IMR-90 (cell line): Measurements from ENCODE around the gene TMEM163. TPM values are rescaled to one million over a fixed set of nuclear protein-coding genes. Genes with fewer than 3 reads are reported as not detected.

Experiments
- ATAC-seq: fragments of 200-7000 bp; cut with Tn5 transposase; 2 replicates; pipeline ENCODE4 v1.9.1; 2020; ENCODE audit warnings: low read depth, mild to moderate bottlenecking, moderate library complexity
- BruUV-seq: library from RNA; stranded (reverse); fragments of 400-500 nt; replicated peaks from 2 replicates; lab custom pipeline; 2021; lab: Mats Ljungman, UMichigan
- CTCF ChIA-PET: fragments of 300-600 bp; formaldehyde crosslinking; extraction: SDS; loops from one replicate; lab custom pipeline; 2021; ENCODE audit warnings: antibody characterized with exemption; lab: Yijun Ruan, JAX
- POLR2A ChIA-PET: fragments of 300-600 bp; sonication (Branson Sonifier 250); formaldehyde crosslinking; loops from one replicate; lab custom pipeline; 2022; ENCODE audit warnings: antibody characterized with exemption; ENCODE audit not compliant: unreplicated experiment; lab: Charles Lee
- DNase-seq: peaks from one replicate; pipeline ENCODE4 v3.0.0; 2013
- H2AFZ ChIP-seq: replicated peaks from 2 replicates; pipeline ENCODE3; 2013; ENCODE audit warnings: low read length, mild to moderate bottlenecking; ENCODE audit not compliant: poor library complexity
- H2AK5ac ChIP-seq: 2 replicates; pipeline ENCODE4 v1.6.1; 2013; ENCODE audit warnings: low read depth, low read length, inconsistent platforms
- H2AK9ac ChIP-seq: replicated peaks from 2 replicates; pipeline ENCODE3; 2013; ENCODE audit warnings: mild to moderate bottlenecking, low read depth, low read length, moderate library complexity; ENCODE audit not compliant: poor library complexity
- H2BK120ac ChIP-seq: 2 replicates; pipeline ENCODE4 v1.6.1; 2013; ENCODE audit warnings: low read depth, low read length, inconsistent platforms
- H2BK15ac ChIP-seq: 3 replicates; pipeline ENCODE4 v1.6.1; 2013; ENCODE audit warnings: low read depth, low read length, inconsistent platforms
- H2BK20ac ChIP-seq: 2 replicates; pipeline ENCODE4 v1.6.1; 2013; ENCODE audit warnings: low read depth, mild to moderate bottlenecking, inconsistent platforms, low read length, moderate library complexity
- H2BK5ac ChIP-seq: 2 replicates; pipeline ENCODE4 v1.6.1; 2013; ENCODE audit warnings: mild to moderate bottlenecking, low read depth, low read length, inconsistent platforms; ENCODE audit not compliant: poor library complexity, severe bottlenecking
- H3K14ac ChIP-seq: replicated peaks from 2 replicates; pipeline ENCODE4 v1.6.1; 2013; ENCODE audit warnings: low read depth, low read length, inconsistent platforms
- H3K18ac ChIP-seq: 2 replicates; pipeline ENCODE4 v1.6.1; 2013; ENCODE audit warnings: low read depth, low read length, control low read depth
- H3K23ac ChIP-seq: 2 replicates; pipeline ENCODE4 v1.6.1; 2013; ENCODE audit warnings: low read depth, low read length, inconsistent platforms
- H3K27ac ChIP-seq: 2 replicates; pipeline ENCODE4 v1.5.1; 2013; ENCODE audit warnings: mild to moderate bottlenecking, control low read depth, low read length; ENCODE audit not compliant: insufficient read depth
- H3K27me3 ChIP-seq: 2 replicates; pipeline ENCODE4 v1.6.1; 2013; ENCODE audit warnings: low read length; ENCODE audit not compliant: control insufficient read depth, insufficient read depth
- H3K36me3 ChIP-seq: 2 replicates; pipeline ENCODE4 v1.6.1; 2013; ENCODE audit warnings: low read length, mixed read lengths; ENCODE audit not compliant: control insufficient read depth, insufficient read depth
- H3K4ac ChIP-seq: 2 replicates; pipeline ENCODE4 v1.6.1; 2013; ENCODE audit warnings: low read depth, low read length, inconsistent platforms
- H3K4me1 ChIP-seq: 2 replicates; pipeline ENCODE4 v1.6.1; 2013; ENCODE audit warnings: low read length, mixed read lengths; ENCODE audit not compliant: control insufficient read depth, insufficient read depth
- H3K4me2 ChIP-seq: 2 replicates; pipeline ENCODE4 v1.6.1; 2013; ENCODE audit warnings: low read depth, mild to moderate bottlenecking, control low read depth, low read length, moderate library complexity
- H3K4me3 ChIP-seq: 2 replicates; pipeline ENCODE4 v1.5.1; 2013; ENCODE audit warnings: low read depth, mild to moderate bottlenecking, control low read depth, low read length, moderate library complexity; ENCODE audit not compliant: insufficient read depth
- H3K56ac ChIP-seq: 2 replicates; pipeline ENCODE4 v1.6.1; 2013; ENCODE audit warnings: low read length, inconsistent platforms; ENCODE audit not compliant: insufficient read depth; ENCODE audit errors: extremely low read depth
- H3K79me1 ChIP-seq, 2 experiments: 2 replicates each; pipeline ENCODE4 v1.6.1; 2013; ENCODE audit warnings: low read length in 2 of 2, inconsistent platforms in 1 of 2, low read depth in 1 of 2
- H3K9ac ChIP-seq: 2 replicates; pipeline ENCODE4 v1.6.1; 2013; ENCODE audit warnings: low read depth, low read length, control low read depth
- H3K9me1 ChIP-seq: 2 replicates; pipeline ENCODE4 v1.6.1; 2013; ENCODE audit warnings: low read length, inconsistent platforms; ENCODE audit not compliant: insufficient read depth
- H3K9me3 ChIP-seq: 2 replicates; pipeline ENCODE4 v1.6.1; 2013; ENCODE audit warnings: low read length; ENCODE audit not compliant: control insufficient read depth, insufficient read depth
- H4K20me1 ChIP-seq: 2 replicates; pipeline ENCODE4 v1.6.1; 2013; ENCODE audit warnings: low read length, inconsistent platforms; ENCODE audit not compliant: insufficient read depth
- H4K5ac ChIP-seq: 2 replicates; pipeline ENCODE4 v1.6.1; 2013; ENCODE audit warnings: mild to moderate bottlenecking, low read depth, low read length, control low read depth
- H4K8ac ChIP-seq, 2 experiments: 2 replicates each; pipeline ENCODE4 v1.6.1; 2013; ENCODE audit warnings: low read depth in 2 of 2, low read length in 2 of 2, control low read depth in 1 of 2, inconsistent platforms in 1 of 2
- H4K91ac ChIP-seq: 2 replicates; pipeline ENCODE4 v1.6.1; 2013; ENCODE audit warnings: low read depth, low read length, inconsistent platforms; ENCODE audit not compliant: insufficient read depth
- BHLHE40 ChIP-seq: fragments of 150-350 bp; IDR thresholded peaks from 2 replicates; pipeline ENCODE4 v1.6.1; 2016; ENCODE audit warnings: mild to moderate bottlenecking, low read depth, low read length
- CEBPB ChIP-seq: IDR thresholded peaks from 2 replicates; pipeline ENCODE4 v1.6.1; 2012; ENCODE audit warnings: low read depth, low read length, improper control_type of control experiment
- CHD1 ChIP-seq: IDR thresholded peaks from 2 replicates; pipeline ENCODE4 v1.6.1; 2012; ENCODE audit warnings: low read depth, low read length, improper control_type of control experiment
- RCOR1 ChIP-seq: IDR thresholded peaks from 2 replicates; pipeline ENCODE4 v1.6.1; 2012; ENCODE audit warnings: mild to moderate bottlenecking, low read length, improper control_type of control experiment; ENCODE audit not compliant: insufficient replicate concordance
- SMC3 ChIP-seq: fragments of 150-350 bp; IDR thresholded peaks from 2 replicates; pipeline ENCODE4 v1.6.1; 2016; ENCODE audit warnings: low read depth, mild to moderate bottlenecking, antibody characterized with exemption, low read length, moderate library complexity
- WGBS, 2 experiments: methylation state at CpG; one replicate each; pipeline versions ENCODE4 v1.1.5 to v1.1.7; 2013; ENCODE audit warnings: missing lambda C conversion rate in 2 of 2; ENCODE audit not compliant: insufficient read length in 1 of 2; ENCODE audit errors: extremely low coverage in 2 of 2; 5-methylcytosine and 5-hydroxymethylcytosine counted together
- dilution Hi-C: fragments of 300-500 bp; cut with HindIII; formaldehyde crosslinking; loops from one replicate; pipeline ENCODE4 v1.14.3; 2018; ENCODE audit warnings: low sequenced_read_pairs; ENCODE audit not compliant: unreplicated experiment
- in situ Hi-C: fragments of 300-500 bp; cut with MboI; formaldehyde crosslinking; loops from 3 replicates; pipeline ENCODE4 v1.14.3; 2019; ENCODE audit warnings: low sequenced_read_pairs, inconsistent platforms, mixed read lengths
- intact Hi-C: fragments of 100-400 bp; cut with micrococcal nuclease; formaldehyde crosslinking; loops from 2 replicates; pipeline ENCODE4 v1.10.0; 2022
- polyA plus RNA-seq, 3 experiments: library from polyadenylated mRNA; depleted of rRNA; stranded (reverse); fragments of >200 nt; gene quantifications; 2 replicates each; pipeline ENCODE4 v1.2.3, GENCODE V29; 2012; ENCODE audit warnings: low replicate concordance in 1 of 3
- total RNA-seq: library from RNA; depleted of rRNA; stranded (reverse); fragments of >200 nt; gene quantifications from 2 replicates; pipeline ENCODE4 v1.2.3, GENCODE V29; 2012
- TF ChIP-seq, protein P1 (sequence below): conservative IDR thresholded peaks from 2 replicates; pipeline ENCODE4 v1.5.1; 2012; ENCODE audit warnings: mild to moderate bottlenecking, low read depth, low read length, improper control_type of control experiment
- TF ChIP-seq, protein P2 (sequence below): fragments of 150-350 bp; IDR thresholded peaks from 2 replicates; pipeline ENCODE4 v1.6.1; 2016; ENCODE audit warnings: low read depth, mild to moderate bottlenecking, low read length, moderate library complexity, borderline replicate concordance

The TMEM163 gene
- total and polyA plus RNA-seq, 2 of the 4 experiments (the other 2 are of a cell fraction) = not detected

DNA sequence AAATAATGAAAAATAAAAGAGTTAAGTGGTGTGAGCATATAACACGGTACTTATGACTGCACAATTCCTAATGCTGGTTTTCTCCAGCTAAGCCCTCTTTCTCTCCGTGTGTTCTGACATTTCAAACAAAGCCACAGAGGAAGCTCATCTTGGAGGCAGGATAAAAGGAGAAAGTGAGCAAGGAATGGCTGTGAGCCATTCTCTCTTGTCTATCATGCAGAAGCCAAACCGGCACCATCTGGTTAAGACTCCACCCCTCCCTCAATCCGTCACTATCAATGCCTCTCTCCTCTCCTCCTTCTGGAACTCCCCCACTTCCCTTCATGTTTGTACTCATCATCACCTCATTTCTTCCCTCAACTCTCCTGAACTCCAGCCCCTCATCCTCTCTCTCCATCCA is 210.4 kb downstream of the TMEM163 start:
- ATAC-seq = no peak

More for the DNA sequence above, 210.4 kb downstream of the TMEM163 start:
- H3K18ac ChIP-seq = no peak overlapping the region
- 0% methylated on average over 1 of the region's 4 CpGs; no CpG with 5 or more reads in 1 of the 2 experiments for WGBS, 2 experiments
- no peak overlapping the region for H4K8ac ChIP-seq
- no peak overlapping the region for H2BK120ac ChIP-seq
- H3K4me2 ChIP-seq = no peak overlapping the region
- no peak overlapping the region for H3K4ac ChIP-seq
- H3K9me3 ChIP-seq = no peaks in the 10 kb centered on the region
- no TSS peak for BruUV-seq
- H3K9ac ChIP-seq = no peak overlapping the region
- no peaks in the 10 kb centered on the region for H3K9me1 ChIP-seq
- no peak overlapping the region for H2AK9ac ChIP-seq
- no peak overlapping the region for H3K14ac ChIP-seq
- H2BK15ac ChIP-seq = no peak overlapping the region
- in situ Hi-C loops (no loop called here), intact Hi-C loops (no loop called here), dilution Hi-C loops (no loop called here)
- no peaks in the 10 kb centered on the region for H4K20me1 ChIP-seq
- ChIA-PET POLR2A (no interaction called here), CTCF (no interaction called here)
- peaks cover 18% of the 10 kb centered on the region for H3K27me3 ChIP-seq
- H3K4me3 ChIP-seq = no peak overlapping the region
- no peak for DNase-seq
- no peak overlapping the region for H3K27ac ChIP-seq
- no peak overlapping the region for H3K23ac ChIP-seq
- no peak overlapping the region for H4K91ac ChIP-seq
- H2BK5ac ChIP-seq = no peak overlapping the region
- H2AK5ac ChIP-seq = no peak overlapping the region
- no peak for TF ChIP-seq CEBPB
- TF ChIP-seq CHD1 = no peak
- no peak for TF ChIP-seq SMC3
- no peak for TF ChIP-seq RCOR1
- TF ChIP-seq BHLHE40 = no peak
- TF ChIP-seq, protein P1, sequence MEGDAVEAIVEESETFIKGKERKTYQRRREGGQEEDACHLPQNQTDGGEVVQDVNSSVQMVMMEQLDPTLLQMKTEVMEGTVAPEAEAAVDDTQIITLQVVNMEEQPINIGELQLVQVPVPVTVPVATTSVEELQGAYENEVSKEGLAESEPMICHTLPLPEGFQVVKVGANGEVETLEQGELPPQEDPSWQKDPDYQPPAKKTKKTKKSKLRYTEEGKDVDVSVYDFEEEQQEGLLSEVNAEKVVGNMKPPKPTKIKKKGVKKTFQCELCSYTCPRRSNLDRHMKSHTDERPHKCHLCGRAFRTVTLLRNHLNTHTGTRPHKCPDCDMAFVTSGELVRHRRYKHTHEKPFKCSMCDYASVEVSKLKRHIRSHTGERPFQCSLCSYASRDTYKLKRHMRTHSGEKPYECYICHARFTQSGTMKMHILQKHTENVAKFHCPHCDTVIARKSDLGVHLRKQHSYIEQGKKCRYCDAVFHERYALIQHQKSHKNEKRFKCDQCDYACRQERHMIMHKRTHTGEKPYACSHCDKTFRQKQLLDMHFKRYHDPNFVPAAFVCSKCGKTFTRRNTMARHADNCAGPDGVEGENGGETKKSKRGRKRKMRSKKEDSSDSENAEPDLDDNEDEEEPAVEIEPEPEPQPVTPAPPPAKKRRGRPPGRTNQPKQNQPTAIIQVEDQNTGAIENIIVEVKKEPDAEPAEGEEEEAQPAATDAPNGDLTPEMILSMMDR = no peak
- TF ChIP-seq, protein P2, sequence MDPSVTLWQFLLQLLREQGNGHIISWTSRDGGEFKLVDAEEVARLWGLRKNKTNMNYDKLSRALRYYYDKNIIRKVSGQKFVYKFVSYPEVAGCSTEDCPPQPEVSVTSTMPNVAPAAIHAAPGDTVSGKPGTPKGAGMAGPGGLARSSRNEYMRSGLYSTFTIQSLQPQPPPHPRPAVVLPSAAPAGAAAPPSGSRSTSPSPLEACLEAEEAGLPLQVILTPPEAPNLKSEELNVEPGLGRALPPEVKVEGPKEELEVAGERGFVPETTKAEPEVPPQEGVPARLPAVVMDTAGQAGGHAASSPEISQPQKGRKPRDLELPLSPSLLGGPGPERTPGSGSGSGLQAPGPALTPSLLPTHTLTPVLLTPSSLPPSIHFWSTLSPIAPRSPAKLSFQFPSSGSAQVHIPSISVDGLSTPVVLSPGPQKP = no peak
- H3K56ac ChIP-seq = no peak overlapping the region
- H4K5ac ChIP-seq = no peak overlapping the region
- no peaks in the 10 kb centered on the region for H3K4me1 ChIP-seq
- H2AFZ ChIP-seq = no peak overlapping the region
- H3K36me3 ChIP-seq = no peaks in the 10 kb centered on the region
- no peak overlapping the region for H2BK20ac ChIP-seq
- H3K79me1 ChIP-seq = no peaks in the 10 kb centered on the region
